Gastrocnemius medialis (tissue), 4 donors: ENCODE measurements around the gene HYAL3.

Source experiments
- POLR2A ChIP-seq, 2 donors: fragments of 450-650 bp; IDR thresholded peaks; one replicate each; pipeline ENCODE4 v1.6.1; 2017; ENCODE audit warnings: antibody characterized with exemption in 2 of 2, mild to moderate bottlenecking in 2 of 2, moderate library complexity in 2 of 2
- TF ChIP-seq, protein P1 (sequence below), 5 experiments: fragments of 450-650 bp in 3 of 5; fragments of 200-600 bp in 2 of 5; sonication (generic) in 2 of 5; IDR thresholded peaks in 4 of 5; conservative IDR thresholded peaks in 1 of 5; 1 replicate in 4 of 5; 2 replicates in 1 of 5; pipeline ENCODE4 v1.5.1; 2016 to 2019; ENCODE audit warnings: antibody characterized with exemption in 5 of 5, mild to moderate bottlenecking in 3 of 5, moderate library complexity in 3 of 5

- TF ChIP-seq, protein P1, sequence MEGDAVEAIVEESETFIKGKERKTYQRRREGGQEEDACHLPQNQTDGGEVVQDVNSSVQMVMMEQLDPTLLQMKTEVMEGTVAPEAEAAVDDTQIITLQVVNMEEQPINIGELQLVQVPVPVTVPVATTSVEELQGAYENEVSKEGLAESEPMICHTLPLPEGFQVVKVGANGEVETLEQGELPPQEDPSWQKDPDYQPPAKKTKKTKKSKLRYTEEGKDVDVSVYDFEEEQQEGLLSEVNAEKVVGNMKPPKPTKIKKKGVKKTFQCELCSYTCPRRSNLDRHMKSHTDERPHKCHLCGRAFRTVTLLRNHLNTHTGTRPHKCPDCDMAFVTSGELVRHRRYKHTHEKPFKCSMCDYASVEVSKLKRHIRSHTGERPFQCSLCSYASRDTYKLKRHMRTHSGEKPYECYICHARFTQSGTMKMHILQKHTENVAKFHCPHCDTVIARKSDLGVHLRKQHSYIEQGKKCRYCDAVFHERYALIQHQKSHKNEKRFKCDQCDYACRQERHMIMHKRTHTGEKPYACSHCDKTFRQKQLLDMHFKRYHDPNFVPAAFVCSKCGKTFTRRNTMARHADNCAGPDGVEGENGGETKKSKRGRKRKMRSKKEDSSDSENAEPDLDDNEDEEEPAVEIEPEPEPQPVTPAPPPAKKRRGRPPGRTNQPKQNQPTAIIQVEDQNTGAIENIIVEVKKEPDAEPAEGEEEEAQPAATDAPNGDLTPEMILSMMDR (IDR thresholded peaks at IDR 0.05 in 4 of 5, conservative IDR thresholded peaks at IDR 0.05 in 1 of 5), result no peak
- TF ChIP-seq POLR2A (IDR thresholded peaks at IDR 0.05), result no peak
Measured at GRCh38 chr3:50334339-50335075, 35.3 kb upstream of the HYAL3 start.
